HCT116 (cell line): Measurements from ENCODE around the gene TIAM1. TPM values are rescaled to one million over a fixed set of nuclear protein-coding genes. Genes with fewer than 3 reads are reported as not detected.

ENCODE experiments used
- ATAC-seq: fragments of 200-7000 bp; cut with Tn5 transposase; 2 replicates; pipeline ENCODE4 v1.9.1; 2020; ENCODE audit warnings: mild to moderate bottlenecking, moderate library complexity
- BruUV-seq: library from RNA; stranded (reverse); fragments of 400-500 nt; replicated peaks from 2 replicates; lab custom pipeline; 2021; lab: Mats Ljungman, UMichigan
- CTCF ChIA-PET: fragments of 300-600 bp; sonication (Branson Sonifier 250); formaldehyde crosslinking; loops from one replicate; lab custom pipeline; 2021; ENCODE audit warnings: antibody characterized with exemption; lab: Charles Lee
- POLR2A ChIA-PET: fragments of 300-600, 350-600 bp; sonication (Branson Sonifier 250); formaldehyde crosslinking; loops from one replicate; lab custom pipeline; 2021; ENCODE audit warnings: antibody characterized with exemption; lab: Charles Lee
- RAD21 ChIA-PET, 2 experiments: fragments of 300-600 bp; sonication (Branson Sonifier 250); formaldehyde crosslinking; loops; one replicate each; lab custom pipeline; 2023; ENCODE audit warnings: low total read pairs in 2 of 2; ENCODE audit not compliant: uncharacterized antibody in 2 of 2, unreplicated experiment in 2 of 2, low non-redundant PET in 1 of 2; lab: Charles Lee
- DNase-seq: peaks from one replicate; pipeline ENCODE4 v3.0.0-alpha.2; 2010; ENCODE audit warnings: low read depth, low spot score
- H2AFZ ChIP-seq: fragments of 200-600 bp; shearing (Covaris generic), sonication (generic); 2 replicates; pipeline ENCODE4 v1.6.1; 2017; ENCODE audit warnings: low read depth, mixed run types, mixed read lengths, antibody characterized with exemption, low read length; ENCODE audit not compliant: poor library complexity, severe bottlenecking
- H3K27ac ChIP-seq: 2 replicates; pipeline ENCODE4 v1.5.1; 2012; ENCODE audit warnings: low read depth, low read length
- H3K27me3 ChIP-seq: fragments of 200-600 bp; sonication (generic); 2 replicates; pipeline ENCODE4 v1.6.1; 2016; ENCODE audit warnings: mixed run types, low read length, mixed read lengths; ENCODE audit not compliant: insufficient read depth
- H3K36me3 ChIP-seq, 2 experiments: fragments of 200-500 bp in 1 of 2; fragments of 200-600 bp in 1 of 2; sonication (Bioruptor generic) in 1 of 2; sonication (generic) in 1 of 2; 2 replicates each; pipeline versions ENCODE4 v1.5.1 to v1.6.1; 2014 to 2016; ENCODE audit warnings: low read length in 2 of 2, inconsistent platforms in 1 of 2, mixed read lengths in 1 of 2, mixed run types in 1 of 2; ENCODE audit not compliant: insufficient read depth in 2 of 2, control insufficient read depth in 1 of 2
- H3K4me1 ChIP-seq, 2 experiments: fragments of 200-600 bp in 1 of 2; sonication (generic) in 1 of 2; 2 replicates each; pipeline versions ENCODE4 v1.5.1 to v1.6.1; 2012 to 2017; ENCODE audit warnings: low read length in 2 of 2, inconsistent platforms in 1 of 2, mild to moderate bottlenecking in 1 of 2, mixed read lengths in 1 of 2, mixed run types in 1 of 2, moderate library complexity in 1 of 2; ENCODE audit not compliant: insufficient read depth in 2 of 2, control insufficient read depth in 1 of 2
- H3K4me2 ChIP-seq: fragments of 200-600 bp; sonication (generic); 2 replicates; pipeline ENCODE4 v1.6.1; 2017; ENCODE audit warnings: mixed run types, low read length, mixed read lengths
- H3K4me3 ChIP-seq, 2 experiments: fragments of 200-600 bp in 1 of 2; sonication (generic) in 1 of 2; replicated peaks in 1 of 2; 2 replicates each; pipeline ENCODE4 v1.5.1; 2011 to 2016; ENCODE audit warnings: low read length in 2 of 2, control low read depth in 1 of 2, low read depth in 1 of 2, mild to moderate bottlenecking in 1 of 2, mixed read lengths in 1 of 2, mixed run types in 1 of 2
- H3K79me2 ChIP-seq: fragments of 200-600 bp; sonication (generic); 2 replicates; pipeline ENCODE4 v1.6.1; 2017; ENCODE audit warnings: mild to moderate bottlenecking, mixed run types, low read length, moderate library complexity, mixed read lengths; ENCODE audit not compliant: insufficient read depth
- H3K9ac ChIP-seq: fragments of 200-600 bp; sonication (generic); 2 replicates; pipeline ENCODE4 v1.6.1; 2016; ENCODE audit warnings: low read length, mixed read lengths
- H3K9me2 ChIP-seq: fragments of 200-600 bp; sonication (generic), shearing (Covaris generic); 2 replicates; pipeline ENCODE4 v1.6.1; 2017; ENCODE audit warnings: mixed run types, mild to moderate bottlenecking, moderate library complexity; ENCODE audit not compliant: insufficient read depth
- H3K9me3 ChIP-seq, 2 experiments: fragments of 200-500 bp in 1 of 2; fragments of 200-600 bp in 1 of 2; sonication (Bioruptor generic) in 1 of 2; sonication (generic) in 1 of 2; 2 replicates each; pipeline ENCODE4 v1.6.1; 2014 to 2017; ENCODE audit warnings: low read length in 2 of 2, mixed read lengths in 2 of 2, inconsistent platforms in 1 of 2, low read depth in 1 of 2, mild to moderate bottlenecking in 1 of 2, mixed run types in 1 of 2, moderate library complexity in 1 of 2; ENCODE audit not compliant: control insufficient read depth in 1 of 2, insufficient read depth in 1 of 2
- H4K20me1 ChIP-seq: fragments of 200-600 bp; sonication (generic), shearing (Covaris generic); 2 replicates; pipeline ENCODE4 v1.6.1; 2017; ENCODE audit warnings: mixed run types, mild to moderate bottlenecking, moderate library complexity; ENCODE audit not compliant: insufficient read depth
- CBX3 ChIP-seq: IDR thresholded peaks from 2 replicates; pipeline ENCODE4 v1.6.1; 2012; ENCODE audit warnings: low read depth
- CEBPB ChIP-seq: IDR thresholded peaks from 2 replicates; pipeline ENCODE4 v1.6.1; 2012; ENCODE audit warnings: low read depth
- EGR1 ChIP-seq: IDR thresholded peaks from 2 replicates; pipeline ENCODE4 v1.6.1; 2012; ENCODE audit warnings: low read depth
- ELF1 ChIP-seq: IDR thresholded peaks from 2 replicates; pipeline ENCODE4 v1.6.1; 2012; ENCODE audit warnings: low read depth, borderline replicate concordance
- EZH2 ChIP-seq: fragments of 200-600 bp; sonication (generic); IDR thresholded peaks from 2 replicates; pipeline ENCODE4 v1.6.1; 2017; ENCODE audit warnings: antibody characterized with exemption, mixed run types
- JUND ChIP-seq: IDR thresholded peaks from 2 replicates; pipeline ENCODE4 v1.6.1; 2012
- POLR2A ChIP-seq: IDR thresholded peaks from 2 replicates; pipeline ENCODE4 v1.7.0; 2011; ENCODE audit warnings: borderline replicate concordance; ENCODE audit not compliant: insufficient read depth, insufficient read length; ENCODE audit errors: extremely low read depth
- POLR2AphosphoS5 ChIP-seq: IDR thresholded peaks from 2 replicates; pipeline ENCODE4 v1.6.1; 2011; ENCODE audit warnings: mild to moderate bottlenecking, low read depth, low read length, moderate library complexity
- RAD21 ChIP-seq: IDR thresholded peaks from 2 replicates; pipeline ENCODE4 v1.6.1; 2012; ENCODE audit warnings: low read depth, mild to moderate bottlenecking
- SP1 ChIP-seq: IDR thresholded peaks from 2 replicates; pipeline ENCODE4 v1.6.1; 2012; ENCODE audit warnings: low read depth
- SRF ChIP-seq: IDR thresholded peaks from 2 replicates; pipeline ENCODE4 v1.6.1; 2012; ENCODE audit warnings: low read depth
- TCF7L2 ChIP-seq: IDR thresholded peaks from 2 replicates; pipeline ENCODE4 v1.7.0; 2011; ENCODE audit warnings: borderline replicate concordance, inconsistent platforms; ENCODE audit not compliant: insufficient read depth, insufficient read length; ENCODE audit errors: extremely low read depth
- YY1 ChIP-seq: IDR thresholded peaks from 2 replicates; pipeline ENCODE4 v1.6.1; 2011; ENCODE audit warnings: low read length, low read depth, moderate library complexity, mild to moderate bottlenecking; ENCODE audit not compliant: insufficient replicate concordance; ENCODE audit errors: extremely low read depth
- ZBTB33 ChIP-seq: IDR thresholded peaks from 2 replicates; pipeline ENCODE4 v1.6.1; 2011; ENCODE audit warnings: mild to moderate bottlenecking, low read length, moderate library complexity; ENCODE audit not compliant: insufficient replicate concordance; ENCODE audit errors: extremely low read depth
- intact Hi-C: fragments of 100-400 bp; cut with micrococcal nuclease; formaldehyde crosslinking; loops from 2 replicates; pipeline ENCODE4 v1.10.0; 2022
- total RNA-seq: library from RNA; stranded (reverse); gene quantifications from one replicate; pipeline ENCODE4 v1.2.1, GENCODE V29; 2021; ENCODE audit not compliant: unreplicated experiment
- TF ChIP-seq, protein P1 (sequence below): IDR thresholded peaks from 2 replicates; pipeline ENCODE4 v1.6.1; 2012
- TF ChIP-seq, protein P2 (sequence below), 3 experiments: fragments of 200-600 bp in 1 of 3; sonication (generic) in 1 of 3; IDR thresholded peaks in 2 of 3; conservative IDR thresholded peaks in 1 of 3; 2 replicates each; pipeline ENCODE4 v1.5.1; 2012 to 2017; ENCODE audit warnings: low read depth in 2 of 3, low read length in 2 of 3, antibody characterized with exemption in 1 of 3, borderline replicate concordance in 1 of 3, control low read depth in 1 of 3, mild to moderate bottlenecking in 1 of 3, mixed read lengths in 1 of 3, mixed run types in 1 of 3, moderate library complexity in 1 of 3; ENCODE audit not compliant: insufficient read depth in 1 of 3
- TF ChIP-seq, protein P3 (sequence below): IDR thresholded peaks from 2 replicates; pipeline ENCODE4 v1.6.1; 2012

The TIAM1 gene
- total RNA-seq, 1 experiment from 2014 or later: 47.8 TPM

DNA sequence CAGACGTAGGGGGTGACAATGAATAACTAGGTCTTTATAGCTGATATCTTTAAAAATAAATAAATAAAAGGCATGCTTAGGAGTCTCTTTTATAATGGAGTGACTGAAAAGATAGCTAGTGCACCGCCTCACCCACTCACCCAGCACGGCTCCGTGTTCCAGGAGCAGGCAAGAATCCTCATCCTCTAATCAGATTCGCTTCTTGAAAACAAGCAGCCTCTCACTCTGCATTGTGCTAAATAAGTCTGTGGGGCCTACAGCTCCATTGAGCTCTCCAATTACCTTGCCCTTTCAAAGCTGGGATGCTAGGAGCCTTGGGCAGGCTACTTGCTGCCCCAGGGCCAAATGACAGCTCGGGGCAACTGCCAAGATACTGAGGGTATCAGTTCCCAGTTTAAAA, 91.5 kb downstream of the TIAM1 start:
- ChIA-PET POLR2A (no interaction called here), RAD21 (no interaction called here), CTCF (no interaction called here)
- Histone ChIP-seq H3K4me1 (peaks cover 0 to 7% of the 10 kb centered on the region in 2 experiments; a peak in 1 of 4 replicates), H3K79me2 (peaks cover 4% of the 10 kb centered on the region; the same call in 1 of the 2 replicates), H3K27ac (no peak overlapping the region), H3K9ac (no peak overlapping the region), H3K4me3 (no peak overlapping the region), H3K36me3 (no peaks in the 10 kb centered on the region), H3K9me2 (no peaks in the 10 kb centered on the region), H3K27me3 (no peaks in the 10 kb centered on the region), H2AFZ (no peak overlapping the region), H4K20me1 (no peaks in the 10 kb centered on the region)
- ATAC-seq (no peak), DNase-seq (no peak)
- BruUV-seq: no TSS peak
- intact Hi-C loops: no loop called here
- TF ChIP-seq POLR2AphosphoS5 (no peak), SP1 (no peak), ELF1 (no peak), SRF (no peak), RAD21 (no peak), EGR1 (no peak), JUND (no peak), POLR2A (no peak), CEBPB (no peak), YY1 (no peak), CBX3 (no peak), TCF7L2 (no peak), ZBTB33 (no peak), EZH2 (no peak)
- TF ChIP-seq, protein P1, sequence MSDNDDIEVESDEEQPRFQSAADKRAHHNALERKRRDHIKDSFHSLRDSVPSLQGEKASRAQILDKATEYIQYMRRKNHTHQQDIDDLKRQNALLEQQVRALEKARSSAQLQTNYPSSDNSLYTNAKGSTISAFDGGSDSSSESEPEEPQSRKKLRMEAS: no peak
- TF ChIP-seq, protein P2, sequence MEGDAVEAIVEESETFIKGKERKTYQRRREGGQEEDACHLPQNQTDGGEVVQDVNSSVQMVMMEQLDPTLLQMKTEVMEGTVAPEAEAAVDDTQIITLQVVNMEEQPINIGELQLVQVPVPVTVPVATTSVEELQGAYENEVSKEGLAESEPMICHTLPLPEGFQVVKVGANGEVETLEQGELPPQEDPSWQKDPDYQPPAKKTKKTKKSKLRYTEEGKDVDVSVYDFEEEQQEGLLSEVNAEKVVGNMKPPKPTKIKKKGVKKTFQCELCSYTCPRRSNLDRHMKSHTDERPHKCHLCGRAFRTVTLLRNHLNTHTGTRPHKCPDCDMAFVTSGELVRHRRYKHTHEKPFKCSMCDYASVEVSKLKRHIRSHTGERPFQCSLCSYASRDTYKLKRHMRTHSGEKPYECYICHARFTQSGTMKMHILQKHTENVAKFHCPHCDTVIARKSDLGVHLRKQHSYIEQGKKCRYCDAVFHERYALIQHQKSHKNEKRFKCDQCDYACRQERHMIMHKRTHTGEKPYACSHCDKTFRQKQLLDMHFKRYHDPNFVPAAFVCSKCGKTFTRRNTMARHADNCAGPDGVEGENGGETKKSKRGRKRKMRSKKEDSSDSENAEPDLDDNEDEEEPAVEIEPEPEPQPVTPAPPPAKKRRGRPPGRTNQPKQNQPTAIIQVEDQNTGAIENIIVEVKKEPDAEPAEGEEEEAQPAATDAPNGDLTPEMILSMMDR (IDR thresholded peaks at IDR 0.05 in 2 of 3, conservative IDR thresholded peaks at IDR 0.05 in 1 of 3; ENCODE audit: borderline replicate concordance in 1 of 3, insufficient read depth in 1 of 3, low read depth in 2 of 3, low read length in 2 of 3): no peak
- TF ChIP-seq, protein P3, sequence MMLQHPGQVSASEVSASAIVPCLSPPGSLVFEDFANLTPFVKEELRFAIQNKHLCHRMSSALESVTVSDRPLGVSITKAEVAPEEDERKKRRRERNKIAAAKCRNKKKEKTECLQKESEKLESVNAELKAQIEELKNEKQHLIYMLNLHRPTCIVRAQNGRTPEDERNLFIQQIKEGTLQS: no peak
- TF ChIP-seq, all 23 proteins: peak for 0
- Histone ChIP-seq H3K4me2 (no peak overlapping the region), H3K9me3 (no peaks in the 10 kb centered on the region)
